OCI-LY3 (cell line): ENCODE results near the gene SPATS2L.

Experiments
- H2AFZ ChIP-seq: fragments of 200-600, 300-600 bp; shearing (Covaris generic); 2 replicates; pipeline ENCODE4 v1.6.0; 2014; ENCODE audit warnings: antibody characterized with exemption, low read depth, low read length
- H3K27ac ChIP-seq: fragments of 200-600, 300-600 bp; sonication (generic); 2 replicates; pipeline ENCODE4 v1.5.1; 2014; ENCODE audit warnings: mild to moderate bottlenecking, low read length, moderate library complexity, mixed read lengths
- H3K27me3 ChIP-seq: fragments of 200-600, 300-600 bp; sonication (generic); 2 replicates; pipeline ENCODE4 v1.6.1; 2014; ENCODE audit warnings: low read depth, low read length, mixed read lengths
- H3K36me3 ChIP-seq: fragments of 200-600, 300-600 bp; sonication (generic); replicated peaks from 2 replicates; pipeline ENCODE3; 2014; ENCODE audit warnings: low read depth, low read length, mixed read lengths
- H3K4me1 ChIP-seq: fragments of 300-600, 200-600 bp; sonication (generic); 2 replicates; pipeline ENCODE4 v1.6.1; 2014; ENCODE audit warnings: low read length, mixed read lengths
- H3K4me2 ChIP-seq: fragments of 200-600, 300-600 bp; sonication (generic); 2 replicates; pipeline ENCODE4 v1.6.1; 2014; ENCODE audit warnings: low read length, mixed read lengths
- H3K4me3 ChIP-seq: fragments of 300-600, 200-600 bp; sonication (generic); 2 replicates; pipeline ENCODE4 v1.5.1; 2014; ENCODE audit warnings: antibody characterized with exemption, mild to moderate bottlenecking, low read length, moderate library complexity
- H3K79me2 ChIP-seq: fragments of 300-600, 200-600 bp; shearing (Covaris generic); 2 replicates; pipeline ENCODE4 v1.6.1; 2014; ENCODE audit warnings: mild to moderate bottlenecking, low read length, mixed read lengths
- H3K9ac ChIP-seq: fragments of 300-600, 200-600 bp; shearing (Covaris generic); 2 replicates; pipeline ENCODE4 v1.6.0; 2014; ENCODE audit warnings: mild to moderate bottlenecking, low read length, moderate library complexity
- H3K9me3 ChIP-seq: fragments of 200-600, 300-600 bp; shearing (Covaris generic); 2 replicates; pipeline ENCODE4 v1.6.1; 2014; ENCODE audit warnings: low read length, mixed read lengths; ENCODE audit not compliant: insufficient read depth
- H4K20me1 ChIP-seq: fragments of 200-600, 300-600 bp; sonication (generic); 2 replicates; pipeline ENCODE4 v1.6.1; 2016; ENCODE audit warnings: low read length, mixed read lengths; ENCODE audit not compliant: insufficient read depth
- EZH2phosphoT487 ChIP-seq: fragments of 200-600 bp; shearing (Covaris generic); IDR thresholded peaks from 2 replicates; pipeline ENCODE4 v1.6.1; 2018; ENCODE audit warnings: antibody characterized with exemption, mixed run types, low read depth
- TF ChIP-seq, protein P1 (sequence below): fragments of 200-600, 300-600 bp; sonication (generic); IDR thresholded peaks from 2 replicates; pipeline ENCODE4 v1.5.1; 2014; ENCODE audit warnings: antibody characterized with exemption, low read length, low read depth

SPATS2L gene

DNA sequence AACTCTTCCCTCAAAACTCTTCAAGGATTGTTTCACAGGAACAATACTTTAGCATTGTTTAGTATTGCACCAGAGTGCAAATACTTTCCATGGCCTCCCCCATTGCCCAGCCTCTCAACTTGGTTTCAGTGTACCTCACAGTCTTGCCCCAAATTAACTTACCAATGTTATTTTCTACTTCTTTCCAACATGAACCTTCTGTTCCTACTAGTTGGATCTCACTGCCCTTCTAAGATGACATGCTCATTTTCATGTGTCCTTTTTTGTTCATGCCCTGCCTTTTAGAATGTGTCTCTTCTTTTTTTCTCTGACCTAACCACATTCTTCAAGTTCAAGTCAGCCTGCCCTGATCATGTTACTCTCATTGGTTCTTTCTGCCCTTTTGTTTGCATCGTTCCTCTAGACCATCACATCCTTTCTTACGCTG lies 4.1 kb downstream of the SPATS2L start:
- Histone ChIP-seq H3K9ac (no peak overlapping the region), H3K9me3 (no peaks in the 10 kb centered on the region), H3K4me2 (no peak overlapping the region), H2AFZ (no peak overlapping the region), H4K20me1 (no peaks in the 10 kb centered on the region), H3K4me3 (no peak overlapping the region), H3K4me1 (peaks cover 4% of the 10 kb centered on the region; the same call in 1 of the 2 replicates), H3K36me3 (no peaks in the 10 kb centered on the region), H3K27me3 (0 out of 2 replicates have a peak, but pooled peaks cover 5% of the 10 kb centered on the region), H3K79me2 (no peaks in the 10 kb centered on the region), H3K27ac (no peak overlapping the region)
- TF ChIP-seq EZH2phosphoT487 = no peak
- TF ChIP-seq, protein P1, sequence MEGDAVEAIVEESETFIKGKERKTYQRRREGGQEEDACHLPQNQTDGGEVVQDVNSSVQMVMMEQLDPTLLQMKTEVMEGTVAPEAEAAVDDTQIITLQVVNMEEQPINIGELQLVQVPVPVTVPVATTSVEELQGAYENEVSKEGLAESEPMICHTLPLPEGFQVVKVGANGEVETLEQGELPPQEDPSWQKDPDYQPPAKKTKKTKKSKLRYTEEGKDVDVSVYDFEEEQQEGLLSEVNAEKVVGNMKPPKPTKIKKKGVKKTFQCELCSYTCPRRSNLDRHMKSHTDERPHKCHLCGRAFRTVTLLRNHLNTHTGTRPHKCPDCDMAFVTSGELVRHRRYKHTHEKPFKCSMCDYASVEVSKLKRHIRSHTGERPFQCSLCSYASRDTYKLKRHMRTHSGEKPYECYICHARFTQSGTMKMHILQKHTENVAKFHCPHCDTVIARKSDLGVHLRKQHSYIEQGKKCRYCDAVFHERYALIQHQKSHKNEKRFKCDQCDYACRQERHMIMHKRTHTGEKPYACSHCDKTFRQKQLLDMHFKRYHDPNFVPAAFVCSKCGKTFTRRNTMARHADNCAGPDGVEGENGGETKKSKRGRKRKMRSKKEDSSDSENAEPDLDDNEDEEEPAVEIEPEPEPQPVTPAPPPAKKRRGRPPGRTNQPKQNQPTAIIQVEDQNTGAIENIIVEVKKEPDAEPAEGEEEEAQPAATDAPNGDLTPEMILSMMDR = no peak

DNA sequence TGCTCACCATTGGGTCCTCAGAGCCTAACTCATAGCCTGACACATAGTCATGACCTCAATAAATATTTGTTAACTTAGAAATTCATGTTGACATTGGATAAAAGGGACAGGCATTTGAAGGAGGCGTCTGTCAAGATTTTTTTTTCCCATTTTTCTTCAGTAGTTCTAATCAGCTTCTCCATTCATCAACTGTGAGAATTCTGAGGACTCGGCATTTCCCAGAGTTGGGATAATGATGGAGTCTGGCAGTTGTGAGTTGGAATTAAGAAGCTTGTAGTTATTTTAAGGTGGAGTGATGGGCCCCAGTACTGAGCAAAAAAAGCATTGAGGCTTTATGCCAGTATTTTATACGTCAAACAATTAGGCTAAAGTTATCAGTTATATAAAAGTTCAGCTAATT lies 4.6 kb downstream of the SPATS2L start:
- H3K9me3 ChIP-seq = no peaks in the 10 kb centered on the region
- H2AFZ ChIP-seq = no peak overlapping the region
- no peak overlapping the region for H3K27ac ChIP-seq
- no peak overlapping the region for H3K4me2 ChIP-seq
- peaks cover 1% of the 10 kb centered on the region; the same call in 1 of the 2 replicates for H3K4me1 ChIP-seq
- no peaks in the 10 kb centered on the region for H3K79me2 ChIP-seq
- H4K20me1 ChIP-seq = no peaks in the 10 kb centered on the region
- no peak overlapping the region for H3K4me3 ChIP-seq
- H3K27me3 ChIP-seq = 0 out of 2 replicates have a peak, but pooled peaks cover 2% of the 10 kb centered on the region
- no peak overlapping the region for H3K9ac ChIP-seq
- TF ChIP-seq, protein P1 = no peak
- no peak for TF ChIP-seq EZH2phosphoT487
- H3K36me3 ChIP-seq = no peaks in the 10 kb centered on the region

DNA sequence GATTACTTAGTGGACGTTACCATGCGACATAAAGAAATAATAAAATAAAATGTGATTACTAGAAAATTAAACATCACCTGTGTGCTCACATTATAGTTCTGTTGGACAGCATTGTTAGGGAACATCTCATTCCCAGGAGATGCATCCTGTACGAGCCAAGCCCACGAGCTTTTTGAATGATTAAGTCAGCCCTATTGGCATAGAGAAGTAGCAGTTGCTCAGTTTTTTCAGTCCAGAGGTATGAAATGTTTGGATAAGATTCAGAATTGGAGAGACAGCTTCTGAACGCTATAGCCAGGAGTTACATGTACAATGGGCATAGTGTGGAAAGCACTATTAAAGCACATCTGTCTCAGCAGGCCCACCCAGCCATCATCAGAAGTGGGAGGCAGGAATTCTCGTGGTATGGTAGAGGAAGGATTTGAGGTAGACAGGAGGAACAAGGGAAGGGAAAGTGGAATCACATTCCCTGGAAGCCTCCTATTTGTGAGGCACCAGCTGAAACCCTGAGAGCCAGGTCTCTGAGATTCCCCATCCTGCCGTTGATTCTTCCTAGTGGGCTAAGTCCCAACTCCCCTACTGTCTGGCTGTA lies 8.6 kb downstream of the SPATS2L start:
- Histone ChIP-seq H3K9ac (no peak overlapping the region), H3K4me3 (no peak overlapping the region), H2AFZ (no peak overlapping the region), H3K27ac (no peak overlapping the region), H3K4me2 (no peak overlapping the region), H3K9me3 (no peaks in the 10 kb centered on the region), H4K20me1 (no peaks in the 10 kb centered on the region), H3K27me3 (no peaks in the 10 kb centered on the region), H3K79me2 (no peaks in the 10 kb centered on the region), H3K4me1 (no peaks in the 10 kb centered on the region), H3K36me3 (no peaks in the 10 kb centered on the region)
- TF ChIP-seq, protein P1 = no peak
- TF ChIP-seq EZH2phosphoT487 = no peak

DNA sequence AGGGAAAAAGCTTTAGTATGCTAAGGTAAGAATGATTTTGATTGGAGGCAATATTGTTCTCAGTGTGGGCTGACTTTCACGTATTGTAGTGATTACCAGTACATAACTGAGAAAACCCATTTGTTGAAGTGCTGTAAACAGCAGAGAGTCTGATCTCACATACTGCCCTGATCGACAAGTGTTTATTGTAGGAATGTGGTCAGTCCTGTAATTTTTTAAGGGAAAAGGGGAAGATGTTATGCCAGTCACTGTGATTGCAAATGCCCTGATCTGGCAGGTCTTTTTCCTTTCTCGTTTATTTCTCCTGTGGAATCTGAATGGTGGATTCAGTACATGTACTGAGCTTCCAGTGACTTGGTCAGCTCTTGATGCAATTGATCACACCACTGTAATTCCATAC lies 11.5 kb downstream of the SPATS2L start:
- no peak for TF ChIP-seq EZH2phosphoT487
- TF ChIP-seq, protein P1 = no peak
- H3K36me3 ChIP-seq = no peaks in the 10 kb centered on the region
- no peaks in the 10 kb centered on the region for H3K4me1 ChIP-seq
- no peak overlapping the region for H3K4me2 ChIP-seq
- H3K79me2 ChIP-seq = no peaks in the 10 kb centered on the region
- H3K9ac ChIP-seq = no peak overlapping the region
- no peaks in the 10 kb centered on the region for H4K20me1 ChIP-seq
- H2AFZ ChIP-seq = no peak overlapping the region
- H3K27me3 ChIP-seq = no peaks in the 10 kb centered on the region
- no peaks in the 10 kb centered on the region for H3K9me3 ChIP-seq
- no peak overlapping the region for H3K27ac ChIP-seq
- no peak overlapping the region for H3K4me3 ChIP-seq
